Liver (tissue), 3 donors: ENCODE measurements around the gene H2BK1.

Source experiments
- ATF3 ChIP-seq: IDR thresholded peaks from 2 replicates; pipeline ENCODE4 v1.6.1; 2016; ENCODE audit warnings: antibody characterized with exemption
- CTCF ChIP-seq: fragments of 150-350 bp; IDR thresholded peaks from 2 replicates; pipeline ENCODE4 v1.5.1; 2017; ENCODE audit warnings: improper control_type of control experiment, low read depth, low read length; ENCODE audit not compliant: missing input control
- JUND ChIP-seq, 2 donors: IDR thresholded peaks; 2 replicates each; pipeline ENCODE4 v1.6.1; 2016; ENCODE audit warnings: antibody characterized with exemption in 2 of 2
- ZBTB33 ChIP-seq: IDR thresholded peaks from 2 replicates; pipeline ENCODE4 v1.6.1; 2016; ENCODE audit warnings: antibody characterized with exemption
- donor health status: healthy.
- donor health status: healthy.

- TF ChIP-seq CTCF (no peak), ZBTB33 (no peak), ATF3 (no peak), JUND (IDR thresholded peaks at IDR 0.05) (no peak)
Observed at GRCh38 chr7:151194188-151194587, 16.1 kb downstream of the H2BK1 start.
